NK-92 treated with Interleukin-12 subunit alpha and Interleukin-12 subunit beta, amount 100 ng/mL, for 24 hours (cell line): Measurements from ENCODE around the gene SLX4.

Experiments
- DNase-seq: peaks from one replicate; lab custom pipeline; 2025; lab: John Stamatoyannopoulos, UW

SLX4 gene

GRCh38 chr16:3548859-3549258, 62.5 kb downstream of the SLX4 start:
- no peak for DNase-seq

- DNase-seq, result no peak
These were observed 63.0 kb downstream of the SLX4 start for GRCh38 chr16:3548445-3548844.

GRCh38 chr16:3546986-3547682, 64.3 kb downstream of the SLX4 start:
- no peak for DNase-seq

GRCh38 chr16:3542601-3543373, 68.6 kb downstream of the SLX4 start:
- no peak for DNase-seq

- no peak for DNase-seq
These were observed 69.8 kb downstream of the SLX4 start for GRCh38 chr16:3541527-3542155.

- DNase-seq, result no peak
These were observed 73.2 kb downstream of the SLX4 start for GRCh38 chr16:3538222-3538621.

GRCh38 chr16:3536851-3537250, 74.6 kb downstream of the SLX4 start:
- DNase-seq, result no peak

GRCh38 chr16:3536271-3536731, 75.1 kb downstream of the SLX4 start:
- no peak for DNase-seq

- DNase-seq, result no peak
These were observed 77.3 kb downstream of the SLX4 start for GRCh38 chr16:3534126-3534525.

GRCh38 chr16:3532741-3533140, 78.7 kb downstream of the SLX4 start:
- DNase-seq, result no peak
